ENCODE measurements around the gene ZRANB3. TPM values are rescaled to one million over a fixed set of nuclear protein-coding genes. Genes with fewer than 3 reads are reported as not detected.
A peak's percentile ranks its signal among the peaks of the same experiment; 100 is the strongest.

Gene ZRANB3
- total RNA-seq, 2 experiments from 2014 or later: 11.6 to 27.0 TPM

DNA sequence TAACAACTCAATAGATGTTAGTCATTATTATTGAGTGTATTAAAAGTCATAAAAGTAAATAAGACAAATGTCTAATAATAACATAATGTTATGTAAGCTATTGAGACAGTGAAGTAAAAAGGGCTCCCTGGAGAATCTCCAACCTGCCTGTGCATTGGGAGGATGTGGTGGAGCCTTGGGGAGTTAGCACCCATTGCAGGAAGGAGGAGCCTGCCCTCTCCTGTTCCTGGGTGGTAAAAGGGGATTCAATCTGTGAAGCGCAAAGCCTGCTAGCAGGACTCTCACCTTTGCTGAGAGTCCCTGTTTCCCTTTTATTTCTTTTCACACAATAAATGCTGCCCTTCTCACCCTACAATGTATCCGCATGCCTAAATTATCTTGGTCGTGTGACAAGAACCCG, 272.8 kb downstream of the ZRANB3 start:
- H3K27ac ChIP-seq (ENCODE audit: low read depth, low read length, poor library complexity, severe bottlenecking): no peak overlapping the region
- no peak overlapping the region for H3K4me3 ChIP-seq (ENCODE audit: low read depth, low read length, poor library complexity, severe bottlenecking)
- DNase-seq (ENCODE audit: low spot score): peak; percentile 44
- intact Hi-C loops (cut with micrococcal nuclease; ENCODE audit: unreplicated experiment): loop anchor here (2.0 kb wide), 1 partner anchor 253 kb away; no protein-coding TSS in a partner anchor
- H3K9me3 ChIP-seq (ENCODE audit: low read length): no peaks in the 10 kb centered on the region; the same call in 1 of the 2 replicates
- H3K9me2 ChIP-seq (ENCODE audit: insufficient read depth, low read length): no peaks in the 10 kb centered on the region
- H3K36me3 ChIP-seq (ENCODE audit: insufficient read depth, low read length): peaks cover under 1% of the 10 kb centered on the region; the same call in 1 of the 2 replicates
- H3K79me2 ChIP-seq (ENCODE audit: insufficient read depth, low read depth, low read length): no peaks in the 10 kb centered on the region
- ChIA-PET CTCF (ENCODE audit: unreplicated experiment) (no interaction called here), POLR2A (interaction anchor here (1.5 kb wide), 1 partner anchor 10 kb away, joined by 3 read pairs; no protein-coding TSS in a partner anchor)
- peaks cover 41% of the 10 kb centered on the region for H3K4me1 ChIP-seq (ENCODE audit: insufficient read depth, low read length, poor library complexity, severe bottlenecking)
- H4K20me1 ChIP-seq (ENCODE audit: insufficient read depth, low read length): no peaks in the 10 kb centered on the region
- TF ChIP-seq EZH2phosphoT487 (IDR thresholded peaks at IDR 0.05; ENCODE audit: borderline replicate concordance, low read depth, low read length): no peak
- TF ChIP-seq, protein P1, sequence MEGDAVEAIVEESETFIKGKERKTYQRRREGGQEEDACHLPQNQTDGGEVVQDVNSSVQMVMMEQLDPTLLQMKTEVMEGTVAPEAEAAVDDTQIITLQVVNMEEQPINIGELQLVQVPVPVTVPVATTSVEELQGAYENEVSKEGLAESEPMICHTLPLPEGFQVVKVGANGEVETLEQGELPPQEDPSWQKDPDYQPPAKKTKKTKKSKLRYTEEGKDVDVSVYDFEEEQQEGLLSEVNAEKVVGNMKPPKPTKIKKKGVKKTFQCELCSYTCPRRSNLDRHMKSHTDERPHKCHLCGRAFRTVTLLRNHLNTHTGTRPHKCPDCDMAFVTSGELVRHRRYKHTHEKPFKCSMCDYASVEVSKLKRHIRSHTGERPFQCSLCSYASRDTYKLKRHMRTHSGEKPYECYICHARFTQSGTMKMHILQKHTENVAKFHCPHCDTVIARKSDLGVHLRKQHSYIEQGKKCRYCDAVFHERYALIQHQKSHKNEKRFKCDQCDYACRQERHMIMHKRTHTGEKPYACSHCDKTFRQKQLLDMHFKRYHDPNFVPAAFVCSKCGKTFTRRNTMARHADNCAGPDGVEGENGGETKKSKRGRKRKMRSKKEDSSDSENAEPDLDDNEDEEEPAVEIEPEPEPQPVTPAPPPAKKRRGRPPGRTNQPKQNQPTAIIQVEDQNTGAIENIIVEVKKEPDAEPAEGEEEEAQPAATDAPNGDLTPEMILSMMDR (conservative IDR thresholded peaks at IDR 0.05; ENCODE audit: low read length): peak; percentile 60
- no peak overlapping the region for H2AFZ ChIP-seq (ENCODE audit: low read length)
- H3K4me2 ChIP-seq (ENCODE audit: low read length): no peak overlapping the region
- BruUV-seq (replicated peaks): no TSS peak

DNA sequence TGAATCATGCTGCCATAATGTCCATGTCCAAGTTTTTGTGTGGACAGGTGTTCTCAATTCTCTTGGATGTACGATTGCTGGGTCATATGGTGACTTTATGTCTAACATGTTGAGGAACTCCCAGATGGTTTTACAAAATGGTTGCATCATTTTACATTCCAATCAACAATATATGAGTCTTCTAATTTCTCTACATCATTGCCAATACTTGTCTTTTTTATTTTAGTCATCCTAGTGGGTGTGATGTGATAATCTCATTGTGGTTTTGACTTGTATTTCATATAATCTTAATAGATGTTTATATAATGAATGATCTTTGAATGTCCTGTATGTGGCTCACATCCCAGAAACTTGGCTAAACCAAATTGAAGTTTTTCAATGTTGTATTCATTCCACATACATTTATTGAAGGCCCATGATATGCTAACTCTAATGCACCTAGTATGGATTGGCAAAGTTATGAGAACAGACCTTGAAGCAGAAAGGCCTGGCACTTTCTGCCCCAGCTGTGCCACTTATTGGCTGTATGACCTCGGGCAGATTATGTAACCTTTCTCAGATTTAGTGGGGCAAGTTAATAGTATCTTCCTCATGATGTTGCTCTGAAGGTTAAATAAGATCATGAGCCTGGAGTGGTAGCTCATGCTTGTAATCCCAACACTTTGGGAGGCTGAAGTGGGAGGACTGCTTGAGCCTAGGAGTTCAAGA, 273.5 kb downstream of the ZRANB3 start:
- POLR2A ChIA-PET: no interaction called here
- CTCF ChIA-PET (ENCODE audit: unreplicated experiment): no interaction called here

More for the DNA sequence above, 273.5 kb downstream of the ZRANB3 start:
- Histone ChIP-seq H3K9me2 (ENCODE audit: insufficient read depth, low read length) (no peaks in the 10 kb centered on the region), H3K27ac (ENCODE audit: low read depth, low read length, poor library complexity, severe bottlenecking) (no peak overlapping the region), H3K36me3 (ENCODE audit: insufficient read depth, low read length) (peaks cover 4% of the 10 kb centered on the region; the same call in 1 of the 2 replicates), H3K4me2 (ENCODE audit: low read length) (no peak overlapping the region), H4K20me1 (ENCODE audit: insufficient read depth, low read length) (no peaks in the 10 kb centered on the region), H3K4me1 (ENCODE audit: insufficient read depth, low read length, poor library complexity, severe bottlenecking) (peaks cover 43% of the 10 kb centered on the region), H3K4me3 (ENCODE audit: low read depth, low read length, poor library complexity, severe bottlenecking) (no peak overlapping the region), H3K79me2 (ENCODE audit: insufficient read depth, low read depth, low read length) (no peaks in the 10 kb centered on the region), H2AFZ (ENCODE audit: low read length) (no peak overlapping the region), H3K9me3 (ENCODE audit: low read length) (no peaks in the 10 kb centered on the region; the same call in 1 of the 2 replicates)
- intact Hi-C loops (cut with micrococcal nuclease; ENCODE audit: unreplicated experiment): loop anchor here (2.0 kb wide), 1 partner anchor 253 kb away; no protein-coding TSS in a partner anchor
- DNase-seq (ENCODE audit: low spot score): no peak
- no peak for TF ChIP-seq EZH2phosphoT487 (IDR thresholded peaks at IDR 0.05; ENCODE audit: borderline replicate concordance, low read depth, low read length)
- TF ChIP-seq, protein P1 (conservative IDR thresholded peaks at IDR 0.05; ENCODE audit: low read length): no peak
- no TSS peak for BruUV-seq (replicated peaks)

Measured in OCI-LY7 (cell line).